LNCaP clone FGC (cell line): ENCODE measurements around the gene ANKRD61.

Source experiments
- DNase-seq: peaks from one replicate; pipeline ENCODE4 v3.0.0-alpha.2; 2011; ENCODE audit warnings: low read depth
- H3K4me3 ChIP-seq: 2 replicates; pipeline ENCODE4 v1.5.1; 2011; ENCODE audit warnings: mild to moderate bottlenecking, low read depth, low read length, control low read depth
- TF ChIP-seq, protein P1 (sequence below): IDR thresholded peaks from 2 replicates; pipeline ENCODE4 v1.5.1; 2012; ENCODE audit warnings: mild to moderate bottlenecking; ENCODE audit not compliant: control insufficient read depth, insufficient read depth; ENCODE audit errors: extremely low read depth

ANKRD61 gene

DNA sequence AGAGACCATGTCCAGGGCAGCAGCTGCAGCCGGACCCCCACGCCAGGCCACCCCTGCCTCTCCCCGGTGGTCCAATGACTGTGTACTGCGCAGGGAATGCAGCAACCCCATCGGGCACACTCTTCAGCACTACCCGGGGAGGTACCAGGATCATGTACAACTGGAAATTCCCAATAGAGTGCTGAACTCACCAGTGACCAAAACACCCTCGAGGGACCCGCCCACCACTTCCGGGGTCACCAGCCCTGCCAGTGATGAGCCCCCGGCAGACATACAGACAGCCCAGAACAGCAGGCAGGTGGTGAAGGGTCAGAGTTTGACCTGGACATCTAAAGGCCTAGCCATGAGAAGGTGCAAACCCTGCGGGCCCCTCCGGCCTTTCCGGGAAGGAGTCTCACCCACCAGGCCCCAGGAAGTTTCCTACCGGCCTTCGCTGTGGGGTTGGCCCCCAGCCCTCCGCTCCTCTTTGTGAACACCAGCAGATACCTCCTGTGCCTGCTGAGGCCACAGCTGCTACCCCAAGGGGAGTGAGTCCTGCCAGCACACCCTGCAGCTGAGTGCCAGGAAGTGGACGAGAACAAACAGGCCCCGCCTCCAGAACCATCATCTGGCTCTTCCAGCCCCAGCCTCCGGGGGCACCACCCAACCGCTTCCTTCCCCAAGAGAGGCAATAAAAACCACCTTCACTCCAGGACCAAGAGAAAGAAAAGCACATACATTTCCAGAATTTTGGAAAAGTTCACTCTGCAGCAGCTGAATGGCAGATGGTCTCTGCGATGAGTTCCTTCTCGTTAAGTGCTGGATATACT, 5.0 kb upstream of the ANKRD61 start:
- no peak for DNase-seq

DNA sequence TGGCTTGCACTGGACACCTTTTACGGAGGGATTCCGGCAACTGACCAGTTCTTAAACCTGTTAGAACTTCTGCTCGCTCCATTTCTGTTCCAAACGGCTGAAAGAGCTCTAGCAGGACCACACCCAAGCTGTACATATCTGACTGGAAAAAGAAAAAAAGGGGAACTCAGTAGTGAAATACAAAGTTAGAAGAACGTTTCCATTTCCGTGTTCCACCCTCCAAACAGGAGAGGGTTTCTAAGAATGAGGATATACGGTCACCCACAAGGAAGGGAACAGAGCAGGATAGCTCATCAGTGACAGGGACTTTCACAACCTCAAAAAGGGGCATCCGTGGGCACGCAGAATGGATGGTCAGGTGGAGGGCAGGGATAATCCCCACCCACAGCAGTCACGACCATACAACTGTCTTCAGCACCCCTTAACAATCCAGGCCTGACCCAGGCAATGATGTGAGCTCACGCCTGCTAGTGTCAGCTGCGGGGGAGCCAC, 4.3 kb upstream of the ANKRD61 start:
- no peak for DNase-seq
- H3K4me3 ChIP-seq = no peak overlapping the region
- TF ChIP-seq, protein P1, sequence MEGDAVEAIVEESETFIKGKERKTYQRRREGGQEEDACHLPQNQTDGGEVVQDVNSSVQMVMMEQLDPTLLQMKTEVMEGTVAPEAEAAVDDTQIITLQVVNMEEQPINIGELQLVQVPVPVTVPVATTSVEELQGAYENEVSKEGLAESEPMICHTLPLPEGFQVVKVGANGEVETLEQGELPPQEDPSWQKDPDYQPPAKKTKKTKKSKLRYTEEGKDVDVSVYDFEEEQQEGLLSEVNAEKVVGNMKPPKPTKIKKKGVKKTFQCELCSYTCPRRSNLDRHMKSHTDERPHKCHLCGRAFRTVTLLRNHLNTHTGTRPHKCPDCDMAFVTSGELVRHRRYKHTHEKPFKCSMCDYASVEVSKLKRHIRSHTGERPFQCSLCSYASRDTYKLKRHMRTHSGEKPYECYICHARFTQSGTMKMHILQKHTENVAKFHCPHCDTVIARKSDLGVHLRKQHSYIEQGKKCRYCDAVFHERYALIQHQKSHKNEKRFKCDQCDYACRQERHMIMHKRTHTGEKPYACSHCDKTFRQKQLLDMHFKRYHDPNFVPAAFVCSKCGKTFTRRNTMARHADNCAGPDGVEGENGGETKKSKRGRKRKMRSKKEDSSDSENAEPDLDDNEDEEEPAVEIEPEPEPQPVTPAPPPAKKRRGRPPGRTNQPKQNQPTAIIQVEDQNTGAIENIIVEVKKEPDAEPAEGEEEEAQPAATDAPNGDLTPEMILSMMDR = no peak

More for the DNA sequence above, 5.0 kb upstream of the ANKRD61 start:
- TF ChIP-seq, protein P1 = peak; percentile 23
- no peak overlapping the region for H3K4me3 ChIP-seq

DNA sequence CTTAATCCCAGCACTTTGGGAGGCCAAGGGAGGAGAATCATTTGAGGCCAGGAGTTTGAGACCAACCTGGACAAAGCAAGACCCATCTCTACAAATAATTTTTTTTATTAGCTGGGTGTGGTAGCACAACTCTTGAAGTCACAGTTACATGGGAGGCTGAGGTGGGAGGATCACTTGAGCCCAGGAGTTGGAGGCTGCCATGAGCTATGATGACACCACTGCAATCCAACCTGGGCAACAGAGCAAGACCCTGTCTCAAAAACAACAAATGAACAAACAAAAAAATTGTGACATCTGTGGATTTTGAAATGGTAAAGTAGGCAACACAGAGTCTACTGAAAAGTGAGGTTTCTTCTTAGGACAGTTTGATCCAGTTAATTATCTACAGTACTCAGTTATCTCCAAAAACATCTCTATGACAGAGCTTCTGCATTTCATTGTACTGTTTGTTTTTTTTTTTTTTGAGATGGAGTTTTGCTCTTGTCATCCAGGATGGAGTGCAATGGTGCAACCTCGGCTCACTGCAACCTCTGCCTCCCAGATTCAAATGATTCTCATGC, 3.3 kb upstream of the ANKRD61 start:
- TF ChIP-seq, protein P1 = no peak
- DNase-seq = no peak
- H3K4me3 ChIP-seq = no peak overlapping the region

DNA sequence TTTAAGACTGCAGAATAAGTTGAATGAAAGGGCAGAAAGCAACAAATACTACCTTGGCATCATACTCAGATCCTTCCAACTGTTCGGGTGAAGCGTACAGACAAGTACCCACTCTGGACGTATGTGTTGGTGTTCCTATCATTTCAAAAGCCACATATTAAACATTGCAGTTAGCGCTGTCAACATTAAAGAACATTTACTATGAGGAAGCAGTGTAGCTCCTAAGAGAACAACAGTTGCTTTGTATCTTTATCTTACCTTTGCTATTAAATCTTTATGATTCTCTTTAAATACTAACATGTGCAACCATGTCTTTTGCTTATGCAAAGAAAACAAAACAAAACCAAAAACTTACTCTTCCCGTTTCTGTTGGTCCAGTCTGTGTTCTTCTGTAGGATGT, 2.6 kb upstream of the ANKRD61 start:
- TF ChIP-seq, protein P1 = no peak
- H3K4me3 ChIP-seq = no peak overlapping the region
- peak; percentile 95 for DNase-seq

DNA sequence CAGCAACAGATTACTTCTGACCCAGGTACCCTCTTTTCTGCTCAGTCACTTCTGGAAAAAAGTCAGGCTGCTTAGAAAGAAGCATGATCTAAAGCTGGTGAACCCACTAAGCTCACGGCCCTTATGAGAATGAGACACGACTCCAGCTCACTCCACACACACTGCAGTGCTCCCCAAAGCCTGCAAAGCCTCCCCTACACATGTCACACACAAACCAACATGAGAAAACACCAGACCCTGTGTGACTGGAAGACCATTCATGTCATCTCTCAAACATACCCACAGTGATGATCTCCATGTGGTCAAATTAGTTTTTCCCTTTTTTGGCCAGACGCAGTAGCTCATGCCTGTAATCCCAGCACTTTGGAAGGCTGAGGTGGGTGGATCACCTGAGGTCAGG, 391 bp downstream of the ANKRD61 start:
- no peak for DNase-seq
- no peak overlapping the region for H3K4me3 ChIP-seq
- TF ChIP-seq, protein P1 = no peak

DNA sequence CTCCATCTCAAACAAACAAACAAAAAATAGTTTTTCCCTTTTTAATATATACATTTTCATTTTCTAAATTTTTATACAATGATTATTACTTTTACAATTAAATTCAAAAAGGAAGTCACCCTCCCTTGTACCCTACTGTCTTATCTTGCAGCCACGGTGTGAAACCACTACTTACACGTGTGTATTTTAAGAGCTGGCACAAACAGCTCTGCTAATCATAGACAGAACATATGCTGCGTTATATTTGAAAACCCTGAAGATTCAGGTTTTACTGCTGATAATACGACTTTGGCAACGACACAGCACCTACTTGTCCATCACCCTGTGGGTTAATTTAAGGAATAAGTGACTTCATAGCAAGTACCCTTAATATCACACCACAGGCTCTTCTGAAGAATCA, 991 bp downstream of the ANKRD61 start:
- TF ChIP-seq, protein P1 = no peak
- no peak for DNase-seq

More for the DNA sequence above, 991 bp downstream of the ANKRD61 start:
- no peak overlapping the region for H3K4me3 ChIP-seq
